ENCODE results near the gene HDLBP.

HDLBP gene

GRCh38 chr2:241249654-241250053 lies 65.8 kb downstream of the HDLBP start:
- no peak for DNase-seq

DNA sequence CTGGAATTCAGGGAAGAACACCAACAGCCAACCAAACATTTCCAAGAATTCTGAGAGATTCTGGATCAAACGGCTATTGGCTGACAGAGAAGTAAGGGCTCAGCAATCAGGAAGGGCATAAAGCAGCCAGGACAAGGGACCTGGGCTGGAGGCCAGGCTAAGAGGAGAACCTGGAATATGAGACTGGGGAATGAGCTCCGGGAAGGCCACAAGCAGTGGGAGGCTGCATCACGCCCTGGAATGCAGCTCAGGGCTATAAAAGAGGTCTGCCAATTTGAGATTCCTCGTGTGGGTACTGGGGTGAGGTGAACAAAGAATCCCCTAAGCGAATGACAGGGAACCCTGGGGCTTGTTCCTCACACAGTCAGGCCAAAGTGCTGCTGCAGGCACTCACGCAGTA lies 66.6 kb downstream of the HDLBP start:
- DNase-seq = no peak

DNA sequence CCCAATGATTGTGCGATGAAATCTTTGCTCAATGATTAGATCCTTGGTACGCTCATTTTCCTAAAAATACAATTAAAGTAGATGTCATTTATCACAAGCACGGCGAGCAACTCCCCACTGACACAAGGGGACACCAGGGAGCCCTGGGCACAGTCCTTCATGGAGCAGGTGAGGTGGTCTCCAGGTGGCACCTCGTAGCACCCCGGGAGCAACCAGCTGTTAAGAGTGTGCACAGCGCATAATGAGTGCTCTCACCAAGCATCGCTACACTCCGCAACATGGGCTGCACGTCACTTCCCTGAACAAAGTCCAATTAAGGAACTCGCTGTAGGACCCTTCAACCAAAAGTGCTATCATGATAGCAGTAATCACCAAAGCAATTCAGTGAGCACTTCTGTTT lies 67.2 kb downstream of the HDLBP start:
- DNase-seq = no peak

DNA sequence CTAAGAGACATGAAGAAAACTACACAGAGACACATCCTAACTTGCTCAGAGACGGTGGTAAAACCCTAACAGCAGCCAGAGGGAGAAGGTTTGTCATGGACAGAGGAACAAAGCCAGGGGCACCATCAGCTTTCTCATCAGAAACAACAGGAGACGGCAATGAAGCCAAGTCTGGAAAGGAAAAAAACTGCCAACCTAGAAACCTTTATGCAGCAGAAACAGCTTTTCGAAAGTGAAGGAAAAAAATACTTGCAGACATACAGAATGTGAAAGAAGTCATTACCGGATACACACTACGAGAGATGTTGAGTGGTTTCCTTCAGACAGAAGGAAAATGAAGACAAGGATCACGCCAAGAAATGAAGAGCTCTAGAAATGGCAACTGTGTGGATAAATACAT lies 71.1 kb downstream of the HDLBP start:
- no peak for DNase-seq

DNA sequence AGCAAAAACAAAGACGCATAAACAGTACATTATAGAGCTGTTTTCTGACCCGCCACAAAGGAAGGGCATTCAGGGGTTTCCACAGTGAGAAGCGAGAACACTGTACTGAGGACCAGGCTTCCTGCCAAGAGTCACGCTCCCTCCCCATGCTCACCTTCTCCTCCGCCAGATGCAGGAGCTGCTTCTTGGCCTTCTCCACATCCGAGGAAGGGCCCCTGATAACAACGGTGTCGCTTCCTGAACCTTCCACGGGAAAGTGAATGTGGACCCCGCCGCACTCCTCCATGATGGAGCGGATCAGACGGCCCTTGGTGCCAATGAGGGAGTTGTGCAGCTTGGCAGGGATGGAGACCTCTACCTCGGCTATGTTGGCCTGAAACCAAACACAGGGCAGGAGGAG lies 73.2 kb downstream of the HDLBP start:
- no peak for DNase-seq

DNA sequence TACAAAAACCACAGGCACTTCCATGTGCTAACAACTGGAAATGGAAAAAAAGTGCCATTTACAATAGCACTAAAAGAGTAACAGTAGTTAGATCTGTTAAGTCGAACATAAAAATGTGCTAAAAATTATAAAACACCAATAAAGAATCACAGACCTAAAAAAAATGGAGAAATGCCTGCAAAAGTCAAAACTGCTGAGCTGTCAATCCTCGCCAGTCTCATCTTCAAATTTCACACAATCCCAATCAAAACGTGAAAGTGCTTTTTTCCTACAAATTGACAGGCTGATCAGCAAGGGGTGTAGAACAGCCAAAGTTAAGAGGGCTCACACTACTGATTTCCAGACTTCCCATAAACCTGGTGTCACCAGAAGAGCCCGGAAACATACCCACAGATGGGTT lies 73.8 kb downstream of the HDLBP start:
- DNase-seq = no peak

DNA sequence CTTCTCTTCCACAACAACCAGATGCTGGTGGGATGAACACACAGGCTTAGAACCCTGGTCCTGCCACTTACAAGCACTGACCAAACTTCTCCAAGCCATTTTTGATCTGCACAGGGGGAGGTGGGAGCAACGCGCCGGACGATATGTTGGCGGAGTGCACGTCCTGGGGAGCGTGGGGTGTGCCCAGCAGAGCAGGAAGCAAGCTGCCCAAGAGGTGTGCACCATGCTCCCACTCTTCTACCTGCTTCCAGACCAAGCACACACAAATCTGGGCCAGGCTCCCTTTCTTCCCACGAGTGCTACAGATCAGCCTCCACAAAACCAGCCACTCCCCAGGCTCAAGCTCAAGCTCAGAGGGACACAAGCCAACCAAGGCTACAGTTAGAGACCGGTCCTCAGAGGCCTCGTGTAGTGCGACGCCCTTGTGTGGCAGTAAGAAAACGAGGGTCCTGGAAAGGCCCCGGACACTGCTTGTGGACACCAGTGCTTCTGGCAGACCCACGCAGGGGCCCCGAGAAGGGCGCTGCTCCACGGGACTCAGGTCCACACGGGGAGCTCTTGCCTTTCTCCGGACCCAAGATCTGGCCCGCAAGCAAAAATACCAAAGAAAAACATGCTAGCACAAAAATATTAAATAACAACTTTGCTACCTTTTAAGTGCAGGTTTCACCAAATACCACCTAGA lies 75.0 kb downstream of the HDLBP start:
- DNase-seq = no peak

- no peak for DNase-seq
Measured at GRCh38 chr2:241239552-241240202, 75.8 kb downstream of the HDLBP start.

DNA sequence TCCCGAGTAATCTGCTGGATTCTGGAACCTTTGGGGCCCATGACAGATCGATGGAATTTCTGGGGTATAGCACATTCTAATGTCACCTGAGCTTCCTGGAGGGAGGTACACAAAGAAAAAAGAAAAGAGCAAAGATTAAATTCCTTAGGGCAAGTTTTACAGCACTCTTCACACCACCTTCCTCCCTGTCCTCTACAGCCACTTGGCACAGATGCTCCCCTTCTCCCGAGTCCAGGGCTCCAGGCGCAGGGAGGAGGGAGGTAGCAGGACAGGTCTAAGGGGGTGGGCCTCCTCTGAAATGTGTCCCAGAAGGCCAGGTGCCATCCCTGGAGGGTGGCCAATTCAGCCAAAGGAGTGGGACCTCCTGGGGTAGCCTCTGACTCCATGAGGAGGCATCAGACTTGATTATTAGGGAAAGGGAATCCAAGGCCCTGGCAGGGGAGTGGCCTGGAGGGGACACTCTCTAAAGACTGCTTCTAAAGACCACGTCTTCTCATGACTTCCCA lies 76.7 kb downstream of the HDLBP start:
- DNase-seq = no peak

DNA sequence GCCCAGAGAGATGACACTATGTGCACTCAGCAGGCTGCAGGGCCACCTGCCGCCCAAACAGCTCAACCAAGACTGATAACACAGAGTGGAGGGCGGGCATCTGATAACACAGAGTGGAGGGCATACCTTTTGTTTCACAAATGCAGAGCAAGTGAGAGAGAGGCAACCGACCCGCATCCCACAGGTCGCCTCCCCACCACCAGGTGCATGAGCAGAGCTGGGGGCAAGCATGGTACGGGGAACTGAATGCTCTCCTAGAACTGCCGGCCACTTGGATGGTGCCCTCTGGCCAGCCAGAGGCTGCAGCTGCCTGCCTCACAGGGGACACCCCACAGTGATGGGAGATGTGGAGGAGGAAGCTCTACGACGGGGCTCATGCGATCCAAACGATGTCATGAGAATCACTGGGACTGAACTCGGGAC lies 77.5 kb downstream of the HDLBP start:
- no peak for DNase-seq

- no peak for DNase-seq
Measured at GRCh38 chr2:241237047-241237446, 78.4 kb downstream of the HDLBP start.

DNA sequence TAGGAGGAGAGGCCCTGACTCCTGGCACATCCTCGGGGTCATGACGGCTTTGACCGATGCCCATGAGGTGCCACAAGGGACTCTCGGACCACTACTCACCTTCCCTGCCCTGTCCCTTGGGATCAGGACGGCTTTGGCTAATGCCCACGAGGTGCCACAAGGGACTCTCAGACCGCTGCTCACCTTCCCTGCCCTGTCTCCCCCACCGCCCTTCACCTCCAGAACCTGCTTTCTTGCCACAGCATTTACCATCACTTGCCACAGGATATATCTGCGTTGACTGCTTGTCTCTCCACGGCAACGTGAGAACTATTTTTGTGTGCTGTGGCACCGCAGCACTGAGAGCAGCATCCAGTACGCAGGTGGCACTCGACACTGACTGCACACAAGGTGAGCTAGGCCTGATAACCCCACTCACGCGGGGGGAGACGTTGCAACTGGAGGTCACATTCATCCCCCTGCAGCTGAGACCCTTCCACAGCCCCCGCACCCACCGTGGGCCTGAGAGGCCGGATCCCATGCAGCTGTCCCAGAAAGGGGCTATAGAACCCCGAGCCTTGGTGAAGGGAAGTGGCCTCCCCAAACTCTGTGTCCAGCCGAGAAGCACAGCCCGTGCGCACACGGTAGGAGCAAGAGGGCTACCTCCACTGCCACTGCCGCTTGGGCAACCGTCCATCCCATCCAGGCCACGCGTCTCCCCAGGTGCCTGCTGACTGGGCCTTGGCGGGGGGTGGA lies 79.4 kb downstream of the HDLBP start:
- DNase-seq = no peak

GRCh38 chr2:241234962-241235740 lies 80.3 kb downstream of the HDLBP start:
- no peak for DNase-seq

DNA sequence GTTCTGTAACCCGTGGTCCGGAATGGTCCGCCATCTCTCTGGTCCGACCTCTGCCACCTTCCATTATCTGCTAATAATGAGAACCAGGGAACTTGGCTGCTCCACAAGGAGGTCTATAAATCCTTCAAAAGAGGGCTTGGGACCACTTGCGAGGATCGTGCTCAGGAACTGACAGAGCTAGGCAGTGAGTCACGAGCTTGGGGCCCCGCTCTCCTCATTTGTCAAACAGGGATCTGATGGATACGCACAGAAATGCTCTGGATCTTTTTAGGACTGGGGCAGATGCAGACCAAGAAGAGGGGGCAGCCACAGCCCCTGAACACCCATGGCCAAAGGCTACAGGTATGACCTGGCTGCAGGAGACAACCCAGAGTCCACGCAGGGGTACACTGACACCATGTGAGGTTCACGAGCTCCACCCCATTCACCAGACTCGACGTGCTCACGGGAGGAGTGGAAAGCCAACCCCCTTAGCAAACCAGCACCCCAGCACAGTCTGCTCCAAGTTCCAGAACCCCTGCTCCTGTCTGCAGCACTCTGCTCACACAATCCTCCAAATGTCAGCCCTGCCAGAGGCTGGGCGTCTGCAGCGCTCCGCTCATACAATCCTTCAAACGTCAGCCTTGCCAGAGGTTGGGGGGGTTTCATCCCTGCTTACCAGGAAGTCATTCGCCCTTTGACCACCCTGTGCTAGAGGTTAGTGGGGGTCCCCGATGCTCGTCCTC lies 81.2 kb downstream of the HDLBP start:
- no peak for DNase-seq

DNA sequence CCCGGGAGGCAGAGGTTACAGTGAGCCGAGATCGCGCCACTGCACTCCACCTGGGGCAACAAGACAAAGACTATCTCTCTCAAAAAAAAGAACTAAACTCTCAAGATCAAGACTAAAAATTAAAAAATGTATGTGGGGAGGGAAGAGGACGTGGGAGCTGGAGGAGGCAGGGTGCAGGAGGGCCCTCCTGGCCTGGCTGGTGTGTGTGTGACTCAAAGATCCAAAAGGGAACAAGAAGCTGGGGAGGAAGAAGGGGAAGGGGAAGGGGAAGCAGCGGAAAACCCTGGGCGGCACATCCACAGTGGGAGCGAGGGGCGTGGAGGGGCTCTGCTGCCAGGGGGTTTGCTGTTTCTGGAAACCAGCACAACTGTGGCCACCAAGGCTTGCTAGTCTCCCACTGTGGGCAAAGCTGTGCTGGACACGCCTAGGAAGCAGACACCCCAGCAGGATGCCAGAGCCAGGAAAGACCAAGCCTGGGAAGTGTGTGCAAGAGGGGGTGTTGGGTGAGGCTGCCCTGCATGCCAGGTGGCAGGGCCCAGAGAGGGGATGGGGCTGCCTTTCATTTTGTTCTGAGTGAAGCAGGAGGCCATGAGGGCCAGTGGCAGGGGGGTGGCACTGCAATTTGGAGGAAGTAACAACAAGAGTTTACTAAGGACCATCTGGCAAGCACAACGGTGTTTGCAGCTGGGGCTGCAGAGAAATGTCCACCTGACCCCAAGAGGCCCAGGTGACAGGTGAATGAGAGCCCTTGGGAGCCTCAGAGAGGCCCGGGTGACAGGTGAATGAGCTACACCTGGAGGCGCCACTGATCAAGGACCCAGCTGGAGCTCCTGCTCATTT lies 82.5 kb downstream of the HDLBP start:
- DNase-seq = no peak

DNA sequence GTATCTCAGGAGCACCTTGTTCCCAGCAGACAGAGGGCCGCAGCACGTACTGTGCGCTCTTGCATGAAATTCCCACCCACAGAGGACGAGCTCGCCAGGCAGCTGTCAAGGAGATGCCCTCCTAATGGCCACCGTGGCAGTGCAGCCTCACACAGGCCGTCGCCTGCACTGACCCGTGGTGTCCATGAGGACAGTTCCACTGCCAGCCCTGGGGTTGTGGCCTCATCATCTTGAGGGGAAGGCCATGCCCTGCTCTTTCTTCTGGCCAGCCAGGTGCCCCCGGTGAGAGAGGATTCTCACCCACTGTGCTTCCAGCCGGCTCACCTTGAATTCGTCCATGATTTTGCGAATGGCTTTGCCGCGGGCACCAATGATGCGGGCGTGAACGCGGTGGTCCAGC lies 85.0 kb downstream of the HDLBP start:
- no peak for DNase-seq

DNA sequence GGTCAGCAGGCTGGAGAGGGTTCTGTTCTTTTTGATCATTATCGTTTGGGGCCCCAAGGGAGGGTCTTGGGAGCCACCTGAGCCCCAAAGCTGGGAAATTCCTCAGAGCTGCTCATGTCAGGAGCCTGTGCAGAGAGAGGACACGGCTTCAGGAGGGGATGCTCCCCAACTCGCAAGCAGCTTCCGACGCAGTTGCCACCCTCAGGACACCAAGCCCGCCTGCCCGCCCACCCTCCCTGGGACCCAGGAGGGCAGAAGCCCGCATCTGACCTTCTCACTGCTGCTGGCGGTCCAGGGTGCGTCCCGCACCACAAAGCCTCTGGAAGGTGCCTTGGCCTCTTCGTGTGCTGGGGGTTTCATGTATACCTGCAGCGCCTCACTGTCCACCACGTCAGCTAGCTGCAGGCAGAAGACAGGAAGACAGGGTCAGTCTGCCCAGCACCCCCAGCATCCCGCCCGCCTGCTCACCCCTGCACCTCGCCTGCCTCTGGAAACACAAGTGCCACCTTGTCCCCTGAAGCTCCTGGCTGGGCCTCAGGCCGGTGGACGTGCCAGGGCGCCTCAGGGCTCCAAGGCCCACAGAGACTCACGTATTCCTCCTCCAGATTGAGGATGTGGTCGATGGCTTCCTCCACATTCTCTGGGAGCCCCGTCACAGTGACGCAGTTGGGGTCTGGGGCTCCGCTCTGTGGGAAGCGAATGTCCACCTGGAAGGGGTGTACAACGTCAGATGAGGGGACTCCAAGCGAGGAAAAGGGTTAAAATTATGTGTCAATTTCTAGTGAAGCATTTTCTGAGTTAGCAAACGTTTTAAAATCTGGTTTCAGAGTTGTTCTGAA lies 85.7 kb downstream of the HDLBP start:
- no peak for DNase-seq

DNA sequence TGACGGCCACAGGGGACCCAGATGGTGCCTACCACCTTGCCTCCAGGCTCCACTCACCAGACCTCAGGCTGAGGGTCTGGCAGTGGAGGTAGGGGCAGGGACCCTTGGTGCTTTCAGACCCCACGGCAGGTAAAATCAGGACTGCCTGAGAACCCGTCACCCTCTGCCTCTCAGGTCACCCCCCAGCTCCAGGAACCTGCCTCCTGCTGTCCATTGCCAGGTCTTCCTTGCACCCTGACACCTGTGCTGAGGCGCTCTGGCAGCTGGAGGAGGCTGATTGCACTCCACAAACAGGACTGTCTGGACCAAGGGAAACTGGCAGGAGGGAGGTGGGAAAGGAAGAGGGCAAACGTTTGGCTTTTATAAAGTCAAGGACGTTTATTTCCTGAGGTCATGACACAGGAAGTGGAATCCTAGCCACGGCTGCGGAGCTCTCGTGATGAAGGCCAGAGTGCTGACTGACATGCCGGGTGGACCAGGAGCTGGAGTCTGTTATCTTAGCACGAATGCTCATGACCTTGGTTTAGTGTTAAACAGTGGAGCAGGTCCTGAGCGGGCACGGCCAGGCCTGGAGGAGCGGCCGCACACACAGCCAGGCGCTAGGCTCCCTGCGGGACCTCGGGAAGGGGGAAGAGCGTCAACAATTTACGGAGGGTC lies 86.5 kb downstream of the HDLBP start:
- DNase-seq = no peak

DNA sequence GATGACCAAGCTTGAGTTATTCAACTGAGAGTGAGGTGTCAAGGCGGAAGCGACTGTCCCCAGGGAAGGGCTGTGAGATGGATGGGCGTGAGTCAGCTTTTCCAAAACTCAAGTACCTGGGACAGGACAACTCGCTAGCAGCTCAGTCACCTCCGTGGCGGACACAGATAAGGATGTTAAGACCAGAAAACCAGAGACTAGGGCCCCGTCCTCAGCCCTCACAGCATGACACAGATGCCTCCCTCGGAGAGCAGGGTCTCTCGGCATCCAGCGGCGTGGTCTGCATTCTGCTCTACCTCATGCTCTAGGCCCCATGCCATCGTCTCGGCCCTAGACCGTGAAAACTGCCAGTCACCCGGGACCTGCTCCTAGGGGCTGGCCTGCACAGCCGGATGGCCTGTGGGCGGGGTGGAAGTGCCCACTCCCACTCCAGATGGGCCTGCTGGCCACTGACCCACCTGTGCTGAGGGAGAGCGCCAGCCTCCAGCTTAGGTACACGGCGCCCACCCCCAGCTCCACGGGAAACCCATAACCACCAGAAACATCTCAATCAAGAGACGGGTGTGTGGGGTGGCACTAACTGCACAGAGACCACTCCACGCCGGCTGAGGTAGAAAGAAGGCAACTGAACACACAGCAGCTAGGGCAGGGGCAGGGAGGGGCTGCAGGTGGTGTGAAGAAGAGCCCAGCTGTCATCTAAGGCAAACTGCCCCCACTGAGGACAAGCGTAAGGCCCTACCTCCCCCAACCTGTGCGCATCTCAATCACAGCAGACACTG lies 87.2 kb downstream of the HDLBP start:
- no peak for DNase-seq
